Fibroblast of skin of left quadriceps (primary cell): ENCODE measurements around the gene HOXD4.

Experiments
- DNase-seq, 2 experiments: peaks; one replicate each; pipeline ENCODE4 v3.0.0-alpha.2; 2013; ENCODE audit warnings: low read depth in 2 of 2

Gene HOXD4

DNA sequence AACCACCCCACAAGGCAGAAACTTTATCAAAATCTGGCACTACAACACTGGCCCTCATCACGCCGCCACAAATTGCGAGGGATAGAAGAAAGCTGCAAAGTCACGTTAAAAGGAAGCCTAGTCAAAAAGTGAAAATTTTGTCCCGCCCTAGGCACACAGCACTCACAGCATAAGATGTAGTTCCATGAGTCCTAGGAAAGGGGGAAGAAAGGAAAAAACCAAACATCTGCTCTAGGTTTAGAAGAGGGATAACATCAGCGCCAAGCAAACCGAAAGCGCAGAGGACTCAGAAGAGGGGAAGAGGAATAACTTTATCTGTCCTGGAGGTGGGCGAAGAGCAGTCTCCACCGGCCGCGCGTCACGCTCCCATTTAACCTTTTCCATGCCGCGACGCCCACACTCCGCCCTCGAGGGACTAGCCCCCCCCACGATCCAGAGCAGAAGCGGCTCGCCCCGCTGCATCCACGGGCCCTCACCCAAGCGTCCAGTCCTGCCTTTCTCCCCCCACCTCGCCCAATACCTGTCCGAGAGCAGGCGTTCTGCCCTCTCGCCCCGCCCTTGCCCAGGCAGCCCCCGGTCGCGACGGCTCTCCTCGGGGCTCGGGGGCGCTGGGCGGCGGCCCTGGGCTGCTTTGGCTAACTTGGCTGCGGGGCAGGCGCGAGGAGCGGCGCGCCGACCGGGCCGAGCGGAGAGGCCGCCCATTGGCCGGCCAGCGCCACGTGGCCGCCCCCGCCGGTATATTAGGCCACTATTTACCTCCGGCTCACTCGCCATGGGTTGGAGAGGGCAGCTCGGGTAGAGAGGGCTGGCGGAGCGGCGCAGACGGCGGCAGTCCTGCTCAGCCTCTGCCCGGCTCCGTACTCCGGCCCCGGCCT, 36.8 kb downstream of the HOXD4 start, which contains the start of gene HOXD1:
Gene HOXD1 (plus strand): TSS at position 770 of the 875 bp plus-strand sequence. CDS start 134 bp downstream, outside the sequence.
- no peak for DNase-seq

- no peak for DNase-seq
Observed at GRCh38 chr2:176188774-176189680, 37.7 kb downstream of the HOXD4 start.

GRCh38 chr2:176189681-176190641, 38.6 kb downstream of the HOXD4 start:
- no peak for DNase-seq

DNA sequence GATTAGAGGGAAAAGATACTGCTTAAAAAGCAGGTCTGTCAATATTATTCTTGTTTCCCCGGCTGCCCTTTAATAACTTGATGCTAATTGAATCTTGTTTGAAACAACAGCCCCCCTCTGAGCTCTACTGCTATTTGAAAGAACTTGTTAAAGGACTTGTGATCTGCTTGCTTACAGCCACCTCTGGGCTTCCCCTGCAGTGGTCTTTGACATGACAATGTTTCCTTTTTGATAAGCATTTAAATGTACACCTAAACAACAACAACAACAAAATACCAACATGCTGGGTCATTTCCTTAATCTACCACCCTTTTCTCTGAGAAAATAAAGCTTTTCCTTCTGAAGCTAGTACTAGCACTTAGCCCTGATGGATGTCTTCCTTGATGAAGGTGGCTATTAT, 41.0 kb downstream of the HOXD4 start:
- no peak for DNase-seq

- no peak for DNase-seq
Observed at GRCh38 chr2:176193048-176193447, 41.7 kb downstream of the HOXD4 start.

- no peak for DNase-seq
Observed at GRCh38 chr2:176199902-176200301, 48.6 kb downstream of the HOXD4 start.

DNA sequence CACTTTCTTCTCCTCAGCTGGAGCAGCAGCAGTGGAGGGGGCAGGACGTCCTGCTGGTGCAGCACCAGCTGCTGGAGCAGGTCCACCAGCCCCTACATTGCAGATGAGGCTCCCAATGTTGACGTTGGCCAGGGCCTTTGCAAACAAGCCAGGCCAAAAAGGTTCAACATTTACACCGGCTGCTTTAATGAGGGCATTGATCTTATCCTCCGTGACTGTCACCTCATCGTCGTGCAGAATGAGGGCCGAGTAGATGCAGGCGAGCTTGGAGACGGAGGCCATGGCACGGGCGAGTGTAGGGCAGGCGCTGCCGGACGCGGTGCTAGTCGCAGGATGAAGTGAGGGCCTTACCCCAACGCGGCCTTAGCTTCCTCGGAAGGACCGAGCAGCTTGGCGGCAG, 49.6 kb downstream of the HOXD4 start:
- DNase-seq, result no peak

- no peak for DNase-seq
Observed at GRCh38 chr2:176202491-176202890, 51.1 kb downstream of the HOXD4 start.
